ENCODE data around the gene SLX4IP.
A peak's percentile ranks its signal among the peaks of the same experiment; 100 is the strongest.

SLX4IP gene

GRCh38 chr20:10513061-10513460 lies 78.0 kb downstream of the SLX4IP start:
- H3K4me3 ChIP-seq (ENCODE audit: low read length in 2 of 2) = no peak overlapping the region
- no peak overlapping the region for H3K27ac ChIP-seq (ENCODE audit: low read depth in 2 of 2, low read length in 2 of 2)
- H3K4me1 ChIP-seq (ENCODE audit: control insufficient read depth in 2 of 2, insufficient read depth in 2 of 2, low read length in 2 of 2) = peaks cover 5 to 9% of the 10 kb centered on the region in 2 donors
- H3K36me3 ChIP-seq (ENCODE audit: control insufficient read depth in 2 of 2, insufficient read depth in 2 of 2, low read length in 2 of 2) = no peaks in the 10 kb centered on the region
- no peak overlapping the region for H3K9ac ChIP-seq (ENCODE audit: low read depth in 1 of 2, low read length in 2 of 2)
- H3K9me3 ChIP-seq (ENCODE audit: control insufficient read depth in 2 of 2, low read length in 2 of 2) = no peaks in the 10 kb centered on the region
- no peaks in the 10 kb centered on the region for H3K27me3 ChIP-seq (ENCODE audit: control insufficient read depth in 2 of 2, insufficient read depth in 2 of 2, low read length in 2 of 2)

DNA sequence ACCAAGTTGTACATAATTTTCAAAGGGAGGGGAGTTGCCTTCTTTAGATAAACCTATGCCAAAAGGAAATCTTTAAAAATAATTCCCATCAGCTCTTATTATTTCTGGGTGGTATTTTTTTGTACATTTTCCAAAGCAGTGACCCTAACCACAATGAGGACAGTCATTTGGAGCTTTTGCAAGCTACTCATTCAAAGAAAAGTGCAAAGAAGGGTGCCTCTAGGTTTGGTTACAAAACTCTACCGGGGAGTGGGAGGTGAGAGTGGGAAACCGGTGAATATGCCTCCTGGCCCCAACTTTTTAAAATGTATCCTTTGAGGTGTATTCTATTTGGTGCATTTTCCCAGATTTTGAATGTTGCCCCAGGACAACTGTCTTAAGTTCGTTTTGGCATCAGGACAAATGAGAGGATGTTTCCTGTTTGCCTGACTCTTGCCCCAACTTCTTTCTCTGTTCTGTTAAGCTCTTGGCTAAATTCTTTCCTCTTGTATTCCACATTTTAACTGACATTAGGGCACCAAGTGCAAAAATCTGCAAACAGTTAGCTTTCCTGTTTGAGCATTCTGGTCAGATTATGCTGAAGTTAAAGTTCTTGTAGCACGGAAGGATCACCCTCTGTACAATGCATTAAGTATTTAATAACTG lies 78.9 kb downstream of the SLX4IP start:
- Histone ChIP-seq H3K4me3 (ENCODE audit: low read length in 2 of 2) (no peak overlapping the region), H3K9ac (ENCODE audit: low read depth in 1 of 2, low read length in 2 of 2) (no peak overlapping the region), H3K36me3 (ENCODE audit: control insufficient read depth in 2 of 2, insufficient read depth in 2 of 2, low read length in 2 of 2) (no peaks in the 10 kb centered on the region), H3K27me3 (ENCODE audit: control insufficient read depth in 2 of 2, insufficient read depth in 2 of 2, low read length in 2 of 2) (no peaks in the 10 kb centered on the region), H3K4me1 (ENCODE audit: control insufficient read depth in 2 of 2, insufficient read depth in 2 of 2, low read length in 2 of 2) (peaks cover 0 to 4% of the 10 kb centered on the region in 2 donors), H3K27ac (ENCODE audit: low read depth in 2 of 2, low read length in 2 of 2) (no peak overlapping the region), H3K9me3 (ENCODE audit: control insufficient read depth in 2 of 2, low read length in 2 of 2) (no peaks in the 10 kb centered on the region)

DNA sequence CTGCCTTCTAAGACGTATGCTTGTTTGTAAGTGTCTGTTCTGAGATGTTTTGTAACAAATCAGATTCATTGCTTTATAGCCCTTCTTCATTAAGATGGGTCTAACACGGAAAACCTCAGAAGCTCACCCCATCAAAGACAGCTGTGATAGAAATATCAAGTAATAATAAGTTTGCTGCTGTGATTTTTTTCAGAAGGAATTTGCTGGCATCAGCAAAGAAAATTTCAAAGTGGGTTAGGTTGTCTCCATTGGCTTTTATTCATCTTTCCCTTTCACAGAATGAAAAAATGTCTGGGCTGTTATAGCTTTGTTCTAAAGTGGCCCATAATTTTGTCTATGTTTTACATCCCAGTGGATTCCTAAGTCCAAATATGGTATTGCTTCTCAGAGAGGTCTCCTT lies 81.4 kb downstream of the SLX4IP start:
- no peaks in the 10 kb centered on the region for H3K36me3 ChIP-seq (ENCODE audit: control insufficient read depth in 2 of 2, insufficient read depth in 2 of 2, low read length in 2 of 2)
- H3K27me3 ChIP-seq (ENCODE audit: control insufficient read depth in 2 of 2, insufficient read depth in 2 of 2, low read length in 2 of 2) = no peaks in the 10 kb centered on the region
- H3K27ac ChIP-seq (ENCODE audit: low read depth in 2 of 2, low read length in 2 of 2) = no peak overlapping the region
- H3K4me1 ChIP-seq (ENCODE audit: control insufficient read depth in 2 of 2, insufficient read depth in 2 of 2, low read length in 2 of 2) = no peaks in the 10 kb centered on the region
- H3K9ac ChIP-seq (ENCODE audit: low read depth in 1 of 2, low read length in 2 of 2) = no peak overlapping the region
- H3K4me3 ChIP-seq (ENCODE audit: low read length in 2 of 2) = no peak overlapping the region
- H3K9me3 ChIP-seq (ENCODE audit: control insufficient read depth in 2 of 2, low read length in 2 of 2) = no peaks in the 10 kb centered on the region

DNA sequence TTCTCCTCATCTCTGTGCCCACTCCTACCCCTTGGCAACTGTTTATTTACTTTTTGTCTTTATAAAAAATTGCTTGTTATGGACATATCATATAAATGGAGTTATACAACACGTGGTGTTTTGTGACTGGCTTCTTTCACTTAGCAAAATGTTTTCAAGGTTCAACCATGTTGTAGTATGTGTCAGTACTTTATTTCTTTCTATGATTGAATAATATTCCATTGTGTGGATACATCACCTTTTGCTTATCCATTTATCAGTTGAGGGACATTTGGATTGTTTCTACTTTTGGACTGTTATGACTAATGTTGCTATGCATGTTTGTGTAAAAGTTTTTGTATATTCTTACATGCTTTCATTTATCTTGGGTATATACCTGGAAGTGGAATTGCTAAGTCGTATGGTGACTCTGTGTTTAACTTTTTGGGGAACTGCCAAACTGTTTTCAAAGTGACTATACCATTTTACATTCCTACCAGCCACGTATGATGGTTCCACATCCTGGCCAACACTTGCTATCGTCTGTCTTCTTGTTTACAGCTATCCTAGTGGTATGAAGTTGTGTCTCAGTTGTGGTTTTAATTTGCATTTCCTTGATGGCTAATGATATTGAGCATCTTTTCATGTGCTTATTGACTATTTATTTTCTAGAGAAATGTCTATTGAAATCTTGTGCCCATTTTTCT lies 84.4 kb downstream of the SLX4IP start:
- H3K4me1 ChIP-seq (ENCODE audit: control insufficient read depth in 2 of 2, insufficient read depth in 2 of 2, low read length in 2 of 2) = no peaks in the 10 kb centered on the region
- no peak overlapping the region for H3K9ac ChIP-seq (ENCODE audit: low read depth in 1 of 2, low read length in 2 of 2)
- H3K27me3 ChIP-seq (ENCODE audit: control insufficient read depth in 2 of 2, insufficient read depth in 2 of 2, low read length in 2 of 2) = no peaks in the 10 kb centered on the region
- H3K27ac ChIP-seq (ENCODE audit: low read depth in 2 of 2, low read length in 2 of 2) = no peak overlapping the region
- H3K36me3 ChIP-seq (ENCODE audit: control insufficient read depth in 2 of 2, insufficient read depth in 2 of 2, low read length in 2 of 2) = no peaks in the 10 kb centered on the region
- no peaks in the 10 kb centered on the region for H3K9me3 ChIP-seq (ENCODE audit: control insufficient read depth in 2 of 2, low read length in 2 of 2)
- no peak overlapping the region for H3K4me3 ChIP-seq (ENCODE audit: low read length in 2 of 2)

GRCh38 chr20:10520528-10520927 lies 85.4 kb downstream of the SLX4IP start:
- H3K4me3 ChIP-seq (ENCODE audit: low read length in 2 of 2) = no peak overlapping the region
- no peaks in the 10 kb centered on the region for H3K9me3 ChIP-seq (ENCODE audit: control insufficient read depth in 2 of 2, low read length in 2 of 2)
- H3K36me3 ChIP-seq (ENCODE audit: control insufficient read depth in 2 of 2, insufficient read depth in 2 of 2, low read length in 2 of 2) = no peaks in the 10 kb centered on the region
- H3K4me1 ChIP-seq (ENCODE audit: control insufficient read depth in 2 of 2, insufficient read depth in 2 of 2, low read length in 2 of 2) = no peaks in the 10 kb centered on the region
- no peak overlapping the region for H3K9ac ChIP-seq (ENCODE audit: low read depth in 1 of 2, low read length in 2 of 2)
- no peaks in the 10 kb centered on the region for H3K27me3 ChIP-seq (ENCODE audit: control insufficient read depth in 2 of 2, insufficient read depth in 2 of 2, low read length in 2 of 2)
- H3K27ac ChIP-seq (ENCODE audit: low read depth in 2 of 2, low read length in 2 of 2) = no peak overlapping the region

GRCh38 chr20:10521068-10521831 lies 86.1 kb downstream of the SLX4IP start:
- Histone ChIP-seq H3K27me3 (ENCODE audit: control insufficient read depth in 2 of 2, insufficient read depth in 2 of 2, low read length in 2 of 2) (no peaks in the 10 kb centered on the region), H3K27ac (ENCODE audit: low read depth in 2 of 2, low read length in 2 of 2) (no peak overlapping the region), H3K4me3 (ENCODE audit: low read length in 2 of 2) (no peak overlapping the region), H3K9ac (ENCODE audit: low read depth in 1 of 2, low read length in 2 of 2) (no peak overlapping the region), H3K4me1 (ENCODE audit: control insufficient read depth in 2 of 2, insufficient read depth in 2 of 2, low read length in 2 of 2) (no peaks in the 10 kb centered on the region), H3K9me3 (ENCODE audit: control insufficient read depth in 2 of 2, low read length in 2 of 2) (no peaks in the 10 kb centered on the region), H3K36me3 (ENCODE audit: control insufficient read depth in 2 of 2, insufficient read depth in 2 of 2, low read length in 2 of 2) (no peaks in the 10 kb centered on the region)

DNA sequence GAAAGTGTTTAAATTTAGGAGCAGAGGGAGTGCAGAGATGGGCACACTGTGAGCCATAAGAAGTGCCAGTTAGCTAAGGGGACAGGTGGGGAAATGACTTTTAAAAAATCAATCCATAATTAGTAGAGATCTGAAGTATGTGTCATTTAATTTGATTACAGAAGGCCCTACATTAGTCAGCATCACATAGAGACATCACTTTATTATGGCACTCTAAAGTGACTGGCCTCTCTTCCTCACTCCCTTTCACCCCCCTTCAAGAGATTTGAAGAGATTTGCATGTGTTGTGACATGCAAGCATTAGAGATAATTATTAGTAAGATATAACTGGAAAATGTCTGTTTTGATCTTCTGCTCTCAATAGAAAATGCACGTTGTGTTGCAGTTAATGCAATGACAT lies 86.7 kb downstream of the SLX4IP start:
- no peaks in the 10 kb centered on the region for H3K36me3 ChIP-seq (ENCODE audit: control insufficient read depth in 2 of 2, insufficient read depth in 2 of 2, low read length in 2 of 2)
- H3K27me3 ChIP-seq (ENCODE audit: control insufficient read depth in 2 of 2, insufficient read depth in 2 of 2, low read length in 2 of 2) = no peaks in the 10 kb centered on the region
- H3K27ac ChIP-seq (ENCODE audit: low read depth in 2 of 2, low read length in 2 of 2) = no peak overlapping the region
- H3K9ac ChIP-seq (ENCODE audit: low read depth in 1 of 2, low read length in 2 of 2) = no peak overlapping the region
- H3K4me1 ChIP-seq (ENCODE audit: control insufficient read depth in 2 of 2, insufficient read depth in 2 of 2, low read length in 2 of 2) = no peaks in the 10 kb centered on the region
- no peaks in the 10 kb centered on the region for H3K9me3 ChIP-seq (ENCODE audit: control insufficient read depth in 2 of 2, low read length in 2 of 2)
- H3K4me3 ChIP-seq (ENCODE audit: low read length in 2 of 2) = no peak overlapping the region

GRCh38 chr20:10522328-10522727 lies 87.2 kb downstream of the SLX4IP start:
- Histone ChIP-seq H3K9me3 (ENCODE audit: control insufficient read depth in 2 of 2, low read length in 2 of 2) (no peaks in the 10 kb centered on the region), H3K4me3 (ENCODE audit: low read length in 2 of 2) (no peak overlapping the region), H3K4me1 (ENCODE audit: control insufficient read depth in 2 of 2, insufficient read depth in 2 of 2, low read length in 2 of 2) (no peaks in the 10 kb centered on the region), H3K9ac (ENCODE audit: low read depth in 1 of 2, low read length in 2 of 2) (no peak overlapping the region), H3K27ac (ENCODE audit: low read depth in 2 of 2, low read length in 2 of 2) (no peak overlapping the region), H3K36me3 (ENCODE audit: control insufficient read depth in 2 of 2, insufficient read depth in 2 of 2, low read length in 2 of 2) (no peaks in the 10 kb centered on the region), H3K27me3 (ENCODE audit: control insufficient read depth in 2 of 2, insufficient read depth in 2 of 2, low read length in 2 of 2) (no peaks in the 10 kb centered on the region)

DNA sequence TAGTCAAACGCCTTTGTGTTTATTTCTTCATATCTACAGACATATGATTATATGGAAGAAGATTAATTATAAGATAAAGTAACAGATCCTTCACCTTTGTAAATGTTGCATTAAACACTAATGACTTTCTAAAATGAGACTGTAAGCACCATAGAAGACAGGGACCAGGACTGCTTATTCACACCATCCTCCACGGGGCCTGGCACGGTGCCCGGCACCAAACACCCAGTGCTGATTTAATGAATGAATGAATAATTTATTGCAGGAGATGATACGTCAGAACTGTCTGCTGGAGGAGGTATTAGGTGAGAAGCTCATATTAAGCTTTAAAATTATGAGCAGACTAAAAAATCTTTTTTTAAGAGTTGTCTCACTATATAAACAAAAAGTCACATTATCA lies 88.3 kb downstream of the SLX4IP start:
- no peak overlapping the region for H3K4me3 ChIP-seq (ENCODE audit: low read length in 2 of 2)
- no peaks in the 10 kb centered on the region for H3K27me3 ChIP-seq (ENCODE audit: control insufficient read depth in 2 of 2, insufficient read depth in 2 of 2, low read length in 2 of 2)
- H3K36me3 ChIP-seq (ENCODE audit: control insufficient read depth in 2 of 2, insufficient read depth in 2 of 2, low read length in 2 of 2) = no peaks in the 10 kb centered on the region
- H3K9me3 ChIP-seq (ENCODE audit: control insufficient read depth in 2 of 2, low read length in 2 of 2) = no peaks in the 10 kb centered on the region
- H3K9ac ChIP-seq (ENCODE audit: low read depth in 1 of 2, low read length in 2 of 2) = no peak overlapping the region
- H3K27ac ChIP-seq (ENCODE audit: low read depth in 2 of 2, low read length in 2 of 2) = peak overlapping the region in 1 of 2 donors; percentile 13
- H3K4me1 ChIP-seq (ENCODE audit: control insufficient read depth in 2 of 2, insufficient read depth in 2 of 2, low read length in 2 of 2) = no peaks in the 10 kb centered on the region

GRCh38 chr20:10524034-10524476 lies 89.0 kb downstream of the SLX4IP start:
- Histone ChIP-seq H3K36me3 (ENCODE audit: control insufficient read depth in 2 of 2, insufficient read depth in 2 of 2, low read length in 2 of 2) (no peaks in the 10 kb centered on the region), H3K4me3 (ENCODE audit: low read length in 2 of 2) (no peak overlapping the region), H3K9ac (ENCODE audit: low read depth in 1 of 2, low read length in 2 of 2) (no peak overlapping the region), H3K27ac (ENCODE audit: low read depth in 2 of 2, low read length in 2 of 2) (peak overlapping the region; percentile 13 to 34), H3K9me3 (ENCODE audit: control insufficient read depth in 2 of 2, low read length in 2 of 2) (no peaks in the 10 kb centered on the region), H3K27me3 (ENCODE audit: control insufficient read depth in 2 of 2, insufficient read depth in 2 of 2, low read length in 2 of 2) (no peaks in the 10 kb centered on the region), H3K4me1 (ENCODE audit: control insufficient read depth in 2 of 2, insufficient read depth in 2 of 2, low read length in 2 of 2) (no peaks in the 10 kb centered on the region)
